ENCODE data around the gene COA6. TPM values are rescaled to one million over a fixed set of nuclear protein-coding genes. Genes with fewer than 3 reads are reported as not detected.

COA6 gene
- total and polyA plus RNA-seq, 2 experiments from 2014 or later: 67.8 to 82.9 TPM

DNA sequence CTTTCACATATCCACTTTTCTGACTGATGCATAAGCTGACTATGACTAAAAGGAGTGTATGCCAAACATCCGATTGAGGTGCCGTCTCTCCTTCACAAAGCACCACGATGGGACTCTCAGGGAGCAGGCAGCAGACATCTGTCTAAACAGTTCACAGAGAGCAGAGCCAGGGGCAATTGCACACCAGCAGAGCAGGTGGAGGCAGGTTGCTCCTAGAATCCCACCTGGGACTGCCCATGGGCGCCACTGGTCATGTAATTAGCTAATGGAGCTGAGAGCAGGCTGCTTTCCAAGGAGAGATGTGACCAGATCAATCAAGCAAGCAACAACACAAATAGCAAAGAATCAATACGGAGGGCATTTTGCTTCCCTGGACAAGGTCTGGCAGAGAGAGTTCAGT is 30.5 kb upstream of the COA6 start:
- TF ChIP-seq EZH2phosphoT487 (IDR thresholded peaks at IDR 0.05; ENCODE audit: low read depth, severe bottlenecking, unreplicated experiment) (no peak), EZH2 (IDR thresholded peaks at IDR 0.05; ENCODE audit: borderline replicate concordance) (no peak)
- TF ChIP-seq, protein P1, sequence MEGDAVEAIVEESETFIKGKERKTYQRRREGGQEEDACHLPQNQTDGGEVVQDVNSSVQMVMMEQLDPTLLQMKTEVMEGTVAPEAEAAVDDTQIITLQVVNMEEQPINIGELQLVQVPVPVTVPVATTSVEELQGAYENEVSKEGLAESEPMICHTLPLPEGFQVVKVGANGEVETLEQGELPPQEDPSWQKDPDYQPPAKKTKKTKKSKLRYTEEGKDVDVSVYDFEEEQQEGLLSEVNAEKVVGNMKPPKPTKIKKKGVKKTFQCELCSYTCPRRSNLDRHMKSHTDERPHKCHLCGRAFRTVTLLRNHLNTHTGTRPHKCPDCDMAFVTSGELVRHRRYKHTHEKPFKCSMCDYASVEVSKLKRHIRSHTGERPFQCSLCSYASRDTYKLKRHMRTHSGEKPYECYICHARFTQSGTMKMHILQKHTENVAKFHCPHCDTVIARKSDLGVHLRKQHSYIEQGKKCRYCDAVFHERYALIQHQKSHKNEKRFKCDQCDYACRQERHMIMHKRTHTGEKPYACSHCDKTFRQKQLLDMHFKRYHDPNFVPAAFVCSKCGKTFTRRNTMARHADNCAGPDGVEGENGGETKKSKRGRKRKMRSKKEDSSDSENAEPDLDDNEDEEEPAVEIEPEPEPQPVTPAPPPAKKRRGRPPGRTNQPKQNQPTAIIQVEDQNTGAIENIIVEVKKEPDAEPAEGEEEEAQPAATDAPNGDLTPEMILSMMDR (IDR thresholded peaks at IDR 0.05; ENCODE audit: poor library complexity): no peak
- DNase-seq (ENCODE audit: low spot score): no peak
- Histone ChIP-seq H3K9me2 (replicated peaks; ENCODE audit: insufficient read depth) (no peaks in the 10 kb centered on the region), H3K4me1 (ENCODE audit: insufficient read depth) (no peaks in the 10 kb centered on the region), H3K4me3 (no peak overlapping the region), H3K4me2 (no peak overlapping the region), H3K79me2 (no peaks in the 10 kb centered on the region), H2AFZ (no peak overlapping the region), H3K27ac (no peak overlapping the region), H3K27me3 (no peaks in the 10 kb centered on the region), H3K9me3 (ENCODE audit: low read depth) (no peaks in the 10 kb centered on the region), H3K36me3 (replicated peaks; ENCODE audit: insufficient read depth, low read depth) (no peaks in the 10 kb centered on the region), H4K20me1 (ENCODE audit: insufficient read depth, poor library complexity, severe bottlenecking) (no peaks in the 10 kb centered on the region)
- 78% methylated on average over 5 of the region's 5 CpGs for WGBS (ENCODE audit: low lambda C conversion rate, missing lambda C conversion rate)

DNA sequence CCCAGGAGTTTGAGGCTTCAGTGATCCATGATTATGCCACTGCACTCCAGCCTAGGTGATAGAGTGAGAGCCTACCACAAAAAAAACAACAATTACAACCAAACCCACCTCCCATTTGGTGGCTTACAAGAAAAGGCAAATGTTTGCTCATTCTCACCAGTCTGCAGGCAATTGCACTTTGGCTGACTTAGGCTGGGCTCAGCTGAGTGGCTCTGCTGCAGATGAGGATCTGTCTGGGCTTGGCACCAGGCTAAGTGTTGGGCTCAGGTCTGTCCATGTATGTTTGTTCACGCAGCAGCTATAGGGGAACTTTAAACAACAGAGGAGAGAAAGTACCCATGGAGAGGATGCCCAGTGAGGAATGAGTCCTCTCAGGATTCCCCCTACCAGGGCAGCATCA is 28.0 kb upstream of the COA6 start:
- no peak for DNase-seq (ENCODE audit: low spot score)
- Histone ChIP-seq H3K27ac (no peak overlapping the region), H4K20me1 (ENCODE audit: insufficient read depth, poor library complexity, severe bottlenecking) (no peaks in the 10 kb centered on the region), H3K9me2 (replicated peaks; ENCODE audit: insufficient read depth) (no peaks in the 10 kb centered on the region), H3K27me3 (no peaks in the 10 kb centered on the region), H3K4me2 (no peak overlapping the region), H3K9me3 (ENCODE audit: low read depth) (no peaks in the 10 kb centered on the region), H3K36me3 (replicated peaks; ENCODE audit: insufficient read depth, low read depth) (no peaks in the 10 kb centered on the region), H2AFZ (no peak overlapping the region), H3K79me2 (no peaks in the 10 kb centered on the region), H3K4me1 (ENCODE audit: insufficient read depth) (no peaks in the 10 kb centered on the region), H3K4me3 (no peak overlapping the region)
- TF ChIP-seq, protein P1 (IDR thresholded peaks at IDR 0.05; ENCODE audit: poor library complexity): no peak
- TF ChIP-seq EZH2 (IDR thresholded peaks at IDR 0.05; ENCODE audit: borderline replicate concordance) (no peak), EZH2phosphoT487 (IDR thresholded peaks at IDR 0.05; ENCODE audit: low read depth, severe bottlenecking, unreplicated experiment) (no peak)
- 92% methylated on average over 1 of the region's 1 CpG for WGBS (ENCODE audit: low lambda C conversion rate, missing lambda C conversion rate)

DNA sequence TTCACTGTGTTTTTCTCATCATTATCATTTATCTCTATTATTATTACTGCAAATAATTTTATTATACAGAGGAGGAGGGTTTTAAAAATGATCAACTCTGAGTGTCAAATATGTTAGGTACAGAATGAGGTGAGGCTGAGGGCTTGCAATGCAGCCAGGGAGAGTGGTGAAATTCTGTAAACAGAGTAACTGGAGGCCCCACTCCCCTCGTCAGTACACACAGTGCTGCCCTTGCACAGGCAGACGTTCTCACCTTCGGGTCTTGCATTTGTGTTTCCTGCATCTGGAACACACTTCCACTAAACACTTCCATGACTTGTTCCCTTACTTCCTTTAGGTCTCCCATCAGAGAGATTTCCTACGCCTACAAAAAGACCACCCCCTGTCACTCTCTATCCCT is 24.3 kb upstream of the COA6 start:
- Histone ChIP-seq H4K20me1 (ENCODE audit: insufficient read depth, poor library complexity, severe bottlenecking) (no peaks in the 10 kb centered on the region), H2AFZ (no peak overlapping the region), H3K9me2 (replicated peaks; ENCODE audit: insufficient read depth) (no peaks in the 10 kb centered on the region), H3K4me2 (no peak overlapping the region), H3K9me3 (ENCODE audit: low read depth) (no peaks in the 10 kb centered on the region), H3K27ac (no peak overlapping the region), H3K79me2 (no peaks in the 10 kb centered on the region), H3K4me1 (ENCODE audit: insufficient read depth) (no peaks in the 10 kb centered on the region), H3K27me3 (no peaks in the 10 kb centered on the region), H3K4me3 (no peak overlapping the region), H3K36me3 (replicated peaks; ENCODE audit: insufficient read depth, low read depth) (no peaks in the 10 kb centered on the region)
- DNase-seq (ENCODE audit: low spot score): no peak
- TF ChIP-seq, protein P1 (IDR thresholded peaks at IDR 0.05; ENCODE audit: poor library complexity): no peak
- TF ChIP-seq EZH2phosphoT487 (IDR thresholded peaks at IDR 0.05; ENCODE audit: low read depth, severe bottlenecking, unreplicated experiment): no peak
- no peak for TF ChIP-seq EZH2 (IDR thresholded peaks at IDR 0.05; ENCODE audit: borderline replicate concordance)
- WGBS (ENCODE audit: low lambda C conversion rate, missing lambda C conversion rate): 49% methylated on average over 4 of the region's 4 CpGs

Measured in hepatocyte (in vitro differentiated cells).